ENCODE data around the gene GREM1.

The GREM1 gene

GRCh38 chr15:32729700-32730395 is 12.0 kb downstream of the GREM1 start:
- DNase-seq (ENCODE audit: low read depth) = no peak
- TF ChIP-seq CTCF (IDR thresholded peaks at IDR 0.05; ENCODE audit: insufficient read depth, low read depth, low read length, missing control alignments) = no peak
- no peak overlapping the region for H3K4me3 ChIP-seq (ENCODE audit: low read depth, low read length)

GRCh38 chr15:32730677-32731654 is 13.2 kb downstream of the GREM1 start:
- no peak for TF ChIP-seq CTCF (IDR thresholded peaks at IDR 0.05; ENCODE audit: insufficient read depth, low read depth, low read length, missing control alignments)
- no peak for DNase-seq (ENCODE audit: low read depth)
- no peak overlapping the region for H3K4me3 ChIP-seq (ENCODE audit: low read depth, low read length)

- no peak overlapping the region for H3K4me3 ChIP-seq (ENCODE audit: low read depth, low read length)
- TF ChIP-seq CTCF (IDR thresholded peaks at IDR 0.05; ENCODE audit: insufficient read depth, low read depth, low read length, missing control alignments) = no peak
- DNase-seq (ENCODE audit: low read depth) = no peak
Measured at GRCh38 chr15:32732574-32733157, 14.9 kb downstream of the GREM1 start.

GRCh38 chr15:32733281-32733680 is 15.5 kb downstream of the GREM1 start:
- no peak for TF ChIP-seq CTCF (IDR thresholded peaks at IDR 0.05; ENCODE audit: insufficient read depth, low read depth, low read length, missing control alignments)
- no peak for DNase-seq (ENCODE audit: low read depth)
- H3K4me3 ChIP-seq (ENCODE audit: low read depth, low read length) = no peak overlapping the region

- no peak overlapping the region for H3K4me3 ChIP-seq (ENCODE audit: low read depth, low read length)
- no peak for TF ChIP-seq CTCF (IDR thresholded peaks at IDR 0.05; ENCODE audit: insufficient read depth, low read depth, low read length, missing control alignments)
- DNase-seq (ENCODE audit: low read depth) = no peak
Measured at GRCh38 chr15:32735989-32736700, 18.3 kb downstream of the GREM1 start.

- DNase-seq (ENCODE audit: low read depth) = no peak
- TF ChIP-seq CTCF (IDR thresholded peaks at IDR 0.05; ENCODE audit: insufficient read depth, low read depth, low read length, missing control alignments) = no peak
- H3K4me3 ChIP-seq (ENCODE audit: low read depth, low read length) = no peak overlapping the region
Measured at GRCh38 chr15:32736701-32737061, 18.9 kb downstream of the GREM1 start.

Data from GM12865 (cell line).